RWPE1 (cell line): ENCODE results near the gene C2CD4B.

Source experiments
- CTCF ChIA-PET: fragments of 350-600 bp; sonication (Branson Sonifier 250); formaldehyde crosslinking; extraction: SDS; loops from one replicate; lab custom pipeline; 2021; lab: Yijun Ruan, JAX
- POLR2A ChIA-PET: fragments of 400-600 bp; formaldehyde crosslinking; extraction: SDS; loops from one replicate; lab custom pipeline; 2020; ENCODE audit warnings: antibody characterized with exemption; ENCODE audit not compliant: low non-redundant PET; lab: Yijun Ruan, JAX
- DNase-seq: peaks from one replicate; pipeline ENCODE4 v3.0.0; 2012; ENCODE audit warnings: low spot score
- H3K27ac ChIP-seq: fragments of 450-650 bp; 2 replicates; pipeline ENCODE4 v1.5.1; 2017
- CTCF ChIP-seq: fragments of 450-650 bp; conservative IDR thresholded peaks from 2 replicates; pipeline ENCODE4 v1.5.1; 2017; ENCODE audit warnings: low read depth, mild to moderate bottlenecking

C2CD4B gene

GRCh38 chr15:62165104-62165792, at the start of gene C2CD4B:
Gene C2CD4B, minus strand, starts transcription at chr15:62165285. Its CDS starts 301 bp downstream, at chr15:62164984.
- no peak for DNase-seq
- CTCF ChIA-PET: interaction anchor here (0.9 to 1.2 kb wide), 2 partner anchors 98 to 141 kb away, joined by 3 read pairs; no protein-coding TSS in a partner anchor
- no peak within 1 kb of the TSS for H3K27ac ChIP-seq
- TF ChIP-seq CTCF: no peak
- POLR2A ChIA-PET: no interaction called here

GRCh38 chr15:62212741-62213140, 47.7 kb upstream of the C2CD4B start:
- DNase-seq: no peak
- ChIA-PET CTCF (interaction anchor here (0.6 kb wide), 1 partner anchor 42 kb away, joined by 3 read pairs; no protein-coding TSS in a partner anchor), POLR2A (no interaction called here)
- H3K27ac ChIP-seq: no peak overlapping the region
- TF ChIP-seq CTCF: no peak

- CTCF ChIA-PET: no interaction called here
- no peak for TF ChIP-seq CTCF
These were observed 46.3 kb upstream of the C2CD4B start for GRCh38 chr15:62211348-62211747.

GRCh38 chr15:62209821-62210220, 44.7 kb upstream of the C2CD4B start:
- ChIA-PET CTCF (interaction anchor here (0.5 to 1.7 kb wide), 2 partner anchors 97 to 198 kb away, joined by 4 to 7 read pairs; no protein-coding TSS in a partner anchor), POLR2A (no interaction called here)
- TF ChIP-seq CTCF: no peak
- no peak overlapping the region for H3K27ac ChIP-seq
- peak; percentile 34 for DNase-seq

More at GRCh38 chr15:62211348-62211747, 46.3 kb upstream of the C2CD4B start:
- no peak for DNase-seq
- POLR2A ChIA-PET: no interaction called here
- H3K27ac ChIP-seq: no peak overlapping the region

GRCh38 chr15:62209322-62209721, 44.2 kb upstream of the C2CD4B start:
- no peak for DNase-seq
- no peak for TF ChIP-seq CTCF
- POLR2A ChIA-PET: no interaction called here
- H3K27ac ChIP-seq: no peak overlapping the region
- CTCF ChIA-PET: interaction anchor here (0.6 to 1.7 kb wide), 4 partner anchors 10 to 1478 kb away, joined by 3 to 7 read pairs (median 4); no protein-coding TSS in a partner anchor

GRCh38 chr15:62208884-62209283, 43.8 kb upstream of the C2CD4B start:
- POLR2A ChIA-PET: no interaction called here
- no peak for TF ChIP-seq CTCF
- CTCF ChIA-PET: interaction anchor here (0.6 to 1.7 kb wide), 4 partner anchors 10 to 1477 kb away, joined by 3 to 7 read pairs (median 4); no protein-coding TSS in a partner anchor
- DNase-seq: no peak
- H3K27ac ChIP-seq: no peak overlapping the region
